ENCODE measurements around the gene MEIG1. TPM values are rescaled to one million over a fixed set of nuclear protein-coding genes. Genes with fewer than 3 reads are reported as not detected.
"Not testable (repeated sequence)": the region's sequence is repeated elsewhere in the genome, so short reads cannot be mapped to it uniquely, and the experiment has no call there.

MEIG1 gene
- total RNA-seq = not detected

GRCh38 chr10:14959221-14960057 is at the start of gene MEIG1:
TSS of gene MEIG1 (plus strand) at chr10:14959388. CDS start at chr10:14966469, 7,081 bp downstream.
- FAIRE-seq = no peak
- peak; percentile 86 to 89 for DNase-seq (ENCODE audit: low spot score in 2 of 2)

GRCh38 chr10:14910953-14911352 is 48.2 kb upstream of the MEIG1 start:
- FAIRE-seq (no peak), DNase-seq (ENCODE audit: low spot score in 2 of 2) (no peak)

- FAIRE-seq (no peak), DNase-seq (ENCODE audit: low spot score in 2 of 2) (no peak)
Measured at GRCh38 chr10:14911801-14912200, 47.4 kb upstream of the MEIG1 start.

- FAIRE-seq = no peak
- no peak for DNase-seq (ENCODE audit: low spot score in 2 of 2)
Measured at GRCh38 chr10:14916600-14916999, 42.6 kb upstream of the MEIG1 start.

GRCh38 chr10:14917827-14918226 is 41.4 kb upstream of the MEIG1 start:
- DNase-seq (ENCODE audit: low spot score in 2 of 2) (no peak), FAIRE-seq (no peak)

- no peak for DNase-seq (ENCODE audit: low spot score in 2 of 2)
- no peak for FAIRE-seq
Measured at GRCh38 chr10:14918964-14919363, 40.2 kb upstream of the MEIG1 start.

GRCh38 chr10:14924013-14924412 is 35.2 kb upstream of the MEIG1 start:
- DNase-seq (ENCODE audit: low spot score in 2 of 2) = no peak
- FAIRE-seq = no peak

- FAIRE-seq = no peak
- no peak for DNase-seq (ENCODE audit: low spot score in 2 of 2)
Measured at GRCh38 chr10:14925268-14925667, 33.9 kb upstream of the MEIG1 start.

- no peak for FAIRE-seq
- DNase-seq (ENCODE audit: low spot score in 2 of 2) = no peak
Measured at GRCh38 chr10:14926061-14926470, 33.1 kb upstream of the MEIG1 start.

GRCh38 chr10:14926722-14927416 is 32.3 kb upstream of the MEIG1 start:
- FAIRE-seq = no peak
- no peak for DNase-seq (ENCODE audit: low spot score in 2 of 2)

- no peak for DNase-seq (ENCODE audit: low spot score in 2 of 2)
- no peak for FAIRE-seq
Measured at GRCh38 chr10:14930610-14931009, 28.6 kb upstream of the MEIG1 start.

GRCh38 chr10:14936584-14936983 is 22.6 kb upstream of the MEIG1 start:
- DNase-seq (ENCODE audit: low spot score in 2 of 2) (no peak), FAIRE-seq (no peak)

- not testable (repeated sequence) for DNase-seq (ENCODE audit: low spot score in 2 of 2); FAIRE-seq
Measured at GRCh38 chr10:14938971-14939370, 20.2 kb upstream of the MEIG1 start.

- not testable (repeated sequence) for DNase-seq (ENCODE audit: low spot score in 2 of 2); FAIRE-seq
Measured at GRCh38 chr10:14942147-14942949, 16.8 kb upstream of the MEIG1 start.

GRCh38 chr10:14942950-14943338 is 16.2 kb upstream of the MEIG1 start:
- FAIRE-seq; DNase-seq (ENCODE audit: low spot score in 2 of 2): not testable (repeated sequence)

GRCh38 chr10:14945108-14945507 is 14.1 kb upstream of the MEIG1 start:
- DNase-seq (ENCODE audit: low spot score in 2 of 2) = no peak
- no peak for FAIRE-seq

- DNase-seq (ENCODE audit: low spot score in 2 of 2) = no peak
- FAIRE-seq = no peak
Measured at GRCh38 chr10:14947268-14947667, 11.9 kb upstream of the MEIG1 start.

GRCh38 chr10:14949291-14949690 is 9.9 kb upstream of the MEIG1 start:
- no peak for FAIRE-seq

GRCh38 chr10:14952851-14953423 is 6.3 kb upstream of the MEIG1 start:
- FAIRE-seq (no peak), DNase-seq (ENCODE audit: low spot score in 2 of 2) (no peak)

More at GRCh38 chr10:14949291-14949690, 9.9 kb upstream of the MEIG1 start:
- DNase-seq (ENCODE audit: low spot score in 2 of 2) = no peak

GRCh38 chr10:14953424-14954000 is 5.7 kb upstream of the MEIG1 start:
- DNase-seq (ENCODE audit: low spot score in 2 of 2) (peak in 1 of 2 donors; percentile 54), FAIRE-seq (no peak)

All from frontal cortex (tissue), 4 donors.